MM.1S (cell line): Measurements from ENCODE around the gene VPS13C.

Experiments
- DNase-seq: peaks from one replicate; pipeline ENCODE4 v3.0.0-alpha.2; 2015
- H2AFZ ChIP-seq: fragments of 300-600 bp; sonication (generic); 2 replicates; pipeline ENCODE4 v1.6.0; 2016; ENCODE audit warnings: antibody characterized with exemption, low read length
- H3F3A ChIP-seq: fragments of 300-600 bp; sonication (generic); 2 replicates; pipeline ENCODE4 v1.6.1; 2016; ENCODE audit warnings: mild to moderate bottlenecking, antibody characterized with exemption, low read length, moderate library complexity, mixed read lengths; ENCODE audit not compliant: insufficient read depth
- H3K27ac ChIP-seq: fragments of 300-600 bp; sonication (generic); 2 replicates; pipeline ENCODE4 v1.5.1; 2016; ENCODE audit warnings: mild to moderate bottlenecking, low read length
- H3K27me3 ChIP-seq: fragments of 300-600 bp; sonication (generic); replicated peaks from 2 replicates; pipeline ENCODE4 v1.6.0; 2016; ENCODE audit warnings: low read length; ENCODE audit not compliant: insufficient read depth
- H3K36me3 ChIP-seq: fragments of 300-600 bp; sonication (generic); replicated peaks from 2 replicates; pipeline ENCODE4 v1.6.1; 2016; ENCODE audit warnings: mild to moderate bottlenecking, low read length, mixed read lengths; ENCODE audit not compliant: insufficient read depth
- H3K4me1 ChIP-seq: fragments of 300-600 bp; sonication (generic); 2 replicates; pipeline ENCODE4 v1.6.1; 2016; ENCODE audit warnings: low read length, mixed read lengths
- H3K4me2 ChIP-seq: fragments of 300-600 bp; sonication (generic); 2 replicates; pipeline ENCODE4 v1.6.0; 2016; ENCODE audit warnings: low read depth, low read length
- H3K4me3 ChIP-seq: fragments of 300-600 bp; sonication (generic); 2 replicates; pipeline ENCODE4 v1.5.1; 2016; ENCODE audit warnings: low read length, mixed read lengths
- H3K79me2 ChIP-seq: fragments of 300-600 bp; sonication (generic); 2 replicates; pipeline ENCODE4 v1.6.1; 2016; ENCODE audit warnings: mixed run types, low read length, mixed read lengths
- H3K9ac ChIP-seq: fragments of 300-600 bp; sonication (generic); 2 replicates; pipeline ENCODE4 v1.6.1; 2016; ENCODE audit warnings: low read length, mixed read lengths
- H3K9me2 ChIP-seq: fragments of 300-600 bp; sonication (generic); replicated peaks from 2 replicates; pipeline ENCODE4 v1.6.1; 2016; ENCODE audit warnings: mild to moderate bottlenecking, low read length, mixed read lengths; ENCODE audit not compliant: insufficient read depth
- H3K9me3 ChIP-seq: fragments of 300-600 bp; sonication (generic); replicated peaks from 2 replicates; pipeline ENCODE4 v1.6.1; 2016; ENCODE audit warnings: mild to moderate bottlenecking, low read length, mixed read lengths; ENCODE audit not compliant: insufficient read depth
- H4K20me1 ChIP-seq: fragments of 300-600 bp; sonication (generic); 2 replicates; pipeline ENCODE4 v1.6.1; 2016; ENCODE audit warnings: mild to moderate bottlenecking, low read length, moderate library complexity, mixed read lengths; ENCODE audit not compliant: insufficient read depth
- EZH2 ChIP-seq: fragments of 300-600 bp; sonication (generic); optimal IDR thresholded peaks from 2 replicates; pipeline ENCODE3; 2017; ENCODE audit warnings: low read depth, mild to moderate bottlenecking, antibody characterized with exemption, low read length, mixed read lengths
- EZH2phosphoT487 ChIP-seq: fragments of 300-600 bp; sonication (generic); IDR thresholded peaks from 2 replicates; pipeline ENCODE4 v1.6.1; 2018; ENCODE audit warnings: antibody characterized with exemption, low read length
- TF ChIP-seq, protein P1 (sequence below): fragments of 300-600 bp; sonication (generic); IDR thresholded peaks from 2 replicates; pipeline ENCODE4 v1.5.1; 2016; ENCODE audit warnings: antibody characterized with exemption, low read length, mixed read lengths

The VPS13C gene

DNA sequence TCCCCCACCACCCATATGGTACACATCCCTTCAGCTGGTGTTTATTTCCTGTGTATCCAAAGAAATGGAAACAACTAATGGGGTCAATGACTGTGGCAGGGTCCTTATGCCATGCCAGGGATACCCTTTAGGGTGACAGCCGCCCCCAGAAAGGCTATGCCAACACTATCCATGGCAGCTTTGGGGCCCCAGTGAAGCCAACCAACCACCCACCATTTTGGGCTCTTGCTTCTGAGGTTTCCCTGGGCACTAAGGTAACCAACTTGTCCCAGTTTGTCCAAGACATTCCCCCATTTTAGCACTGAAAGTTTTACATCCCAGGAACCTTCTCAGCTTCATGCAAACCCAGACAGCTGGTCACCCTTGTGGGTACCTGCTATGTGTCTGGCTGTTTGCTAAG, 233.1 kb downstream of the VPS13C start:
- H3K9ac ChIP-seq, result no peak overlapping the region
- no peaks in the 10 kb centered on the region for H3K79me2 ChIP-seq
- H3K36me3 ChIP-seq, result no peaks in the 10 kb centered on the region
- no peaks in the 10 kb centered on the region for H3F3A ChIP-seq
- no peak overlapping the region for H3K4me2 ChIP-seq
- H3K27ac ChIP-seq, result no peak overlapping the region
- H3K9me3 ChIP-seq, result no peaks in the 10 kb centered on the region
- no peak overlapping the region for H2AFZ ChIP-seq
- DNase-seq, result no peak
- H4K20me1 ChIP-seq, result no peaks in the 10 kb centered on the region
- H3K4me1 ChIP-seq, result no peaks in the 10 kb centered on the region
- H3K4me3 ChIP-seq, result no peak overlapping the region
- no peaks in the 10 kb centered on the region for H3K9me2 ChIP-seq
- no peak for TF ChIP-seq EZH2phosphoT487
- no peaks in the 10 kb centered on the region for H3K27me3 ChIP-seq

DNA sequence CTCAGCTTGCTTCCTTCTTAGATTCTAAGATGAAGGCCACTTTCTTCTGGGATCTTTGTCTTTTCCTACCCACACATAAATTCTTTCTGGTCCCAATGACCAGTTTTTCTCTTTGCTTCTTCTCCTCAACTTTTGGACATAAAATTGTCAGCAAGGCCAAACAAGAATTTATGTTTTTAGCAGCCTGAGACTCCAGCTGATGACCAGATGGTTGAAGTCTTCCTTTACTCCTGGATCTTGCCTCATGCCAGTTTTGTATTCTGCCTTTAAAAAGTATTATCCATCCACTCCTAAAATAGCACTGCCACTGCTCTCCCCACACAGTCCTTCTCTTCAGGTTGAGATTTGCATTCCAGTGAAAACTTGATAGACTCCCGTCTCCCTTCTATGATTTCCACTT, 236.0 kb downstream of the VPS13C start:
- TF ChIP-seq, protein P1, sequence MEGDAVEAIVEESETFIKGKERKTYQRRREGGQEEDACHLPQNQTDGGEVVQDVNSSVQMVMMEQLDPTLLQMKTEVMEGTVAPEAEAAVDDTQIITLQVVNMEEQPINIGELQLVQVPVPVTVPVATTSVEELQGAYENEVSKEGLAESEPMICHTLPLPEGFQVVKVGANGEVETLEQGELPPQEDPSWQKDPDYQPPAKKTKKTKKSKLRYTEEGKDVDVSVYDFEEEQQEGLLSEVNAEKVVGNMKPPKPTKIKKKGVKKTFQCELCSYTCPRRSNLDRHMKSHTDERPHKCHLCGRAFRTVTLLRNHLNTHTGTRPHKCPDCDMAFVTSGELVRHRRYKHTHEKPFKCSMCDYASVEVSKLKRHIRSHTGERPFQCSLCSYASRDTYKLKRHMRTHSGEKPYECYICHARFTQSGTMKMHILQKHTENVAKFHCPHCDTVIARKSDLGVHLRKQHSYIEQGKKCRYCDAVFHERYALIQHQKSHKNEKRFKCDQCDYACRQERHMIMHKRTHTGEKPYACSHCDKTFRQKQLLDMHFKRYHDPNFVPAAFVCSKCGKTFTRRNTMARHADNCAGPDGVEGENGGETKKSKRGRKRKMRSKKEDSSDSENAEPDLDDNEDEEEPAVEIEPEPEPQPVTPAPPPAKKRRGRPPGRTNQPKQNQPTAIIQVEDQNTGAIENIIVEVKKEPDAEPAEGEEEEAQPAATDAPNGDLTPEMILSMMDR, result no peak
- no peak for TF ChIP-seq EZH2
- no peak for TF ChIP-seq EZH2phosphoT487
- H3K36me3 ChIP-seq, result no peaks in the 10 kb centered on the region

DNA sequence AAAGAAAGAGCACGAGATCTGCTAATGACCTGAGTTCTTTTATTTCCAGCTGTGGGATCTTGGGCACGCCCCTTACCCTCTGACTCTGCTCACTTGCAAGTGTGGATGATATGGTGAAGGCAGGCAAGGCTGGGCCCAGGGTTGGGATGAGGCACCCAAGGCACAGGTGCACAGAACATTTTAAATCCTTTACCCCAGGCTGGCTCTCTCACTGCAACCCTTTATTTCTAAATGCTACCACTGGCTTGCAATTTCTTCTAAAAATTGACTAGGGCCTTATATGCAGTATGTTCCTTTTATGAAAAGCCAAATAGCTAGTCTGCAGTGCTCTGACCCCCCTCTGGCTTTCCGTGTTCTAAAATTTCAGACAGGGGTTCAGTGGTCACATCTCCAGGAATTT, 237.7 kb downstream of the VPS13C start:
- TF ChIP-seq, protein P1, result no peak
- TF ChIP-seq EZH2phosphoT487, result no peak
- no peak for TF ChIP-seq EZH2
- Histone ChIP-seq H3F3A (no peaks in the 10 kb centered on the region), H3K27ac (no peak overlapping the region), H2AFZ (no peak overlapping the region), H3K36me3 (no peaks in the 10 kb centered on the region), H3K9me3 (no peaks in the 10 kb centered on the region), H3K79me2 (no peaks in the 10 kb centered on the region), H4K20me1 (no peaks in the 10 kb centered on the region), H3K27me3 (no peaks in the 10 kb centered on the region), H3K4me1 (no peaks in the 10 kb centered on the region), H3K9ac (no peak overlapping the region), H3K4me3 (no peak overlapping the region), H3K4me2 (no peak overlapping the region), H3K9me2 (no peaks in the 10 kb centered on the region)
- DNase-seq, result no peak

More for the DNA sequence above, 236.0 kb downstream of the VPS13C start:
- Histone ChIP-seq H3K9ac (no peak overlapping the region), H4K20me1 (no peaks in the 10 kb centered on the region), H3K4me2 (no peak overlapping the region), H3K27me3 (no peaks in the 10 kb centered on the region), H3K9me2 (no peaks in the 10 kb centered on the region), H3F3A (no peaks in the 10 kb centered on the region), H3K79me2 (no peaks in the 10 kb centered on the region), H3K4me1 (no peaks in the 10 kb centered on the region), H3K27ac (no peak overlapping the region), H3K9me3 (no peaks in the 10 kb centered on the region), H3K4me3 (no peak overlapping the region), H2AFZ (no peak overlapping the region)
- DNase-seq, result no peak

DNA sequence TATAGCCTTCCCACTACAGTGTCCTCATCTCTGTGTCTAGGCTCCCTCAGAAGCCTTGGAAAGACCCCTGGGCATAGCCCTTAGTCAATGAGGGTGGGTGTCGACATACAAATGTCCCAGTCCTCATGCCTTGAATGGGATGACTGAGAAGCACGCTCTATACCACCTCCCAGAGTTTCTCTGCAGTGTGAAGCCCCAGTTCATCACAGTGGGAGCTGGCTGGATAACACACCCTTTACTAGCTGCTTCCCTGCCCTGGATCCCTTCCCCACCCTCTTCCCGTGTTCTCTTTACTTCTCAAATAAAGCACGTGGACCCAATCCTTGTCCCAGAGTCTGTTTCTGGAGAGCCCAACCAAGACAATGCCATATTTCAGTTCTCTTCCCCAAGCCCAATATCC, 239.3 kb downstream of the VPS13C start:
- H3K9me2 ChIP-seq, result no peaks in the 10 kb centered on the region
- no peaks in the 10 kb centered on the region for H3K36me3 ChIP-seq
- no peak overlapping the region for H3K27ac ChIP-seq
- H3K4me2 ChIP-seq, result no peak overlapping the region
- no peaks in the 10 kb centered on the region for H3K4me1 ChIP-seq
- no peaks in the 10 kb centered on the region for H4K20me1 ChIP-seq
- no peaks in the 10 kb centered on the region for H3K27me3 ChIP-seq
- TF ChIP-seq EZH2phosphoT487 (no peak), EZH2 (no peak)
- H3F3A ChIP-seq, result no peaks in the 10 kb centered on the region
- H3K4me3 ChIP-seq, result no peak overlapping the region
- H3K79me2 ChIP-seq, result no peaks in the 10 kb centered on the region
- H2AFZ ChIP-seq, result no peak overlapping the region
- DNase-seq, result no peak
- H3K9me3 ChIP-seq, result no peaks in the 10 kb centered on the region
- no peak overlapping the region for H3K9ac ChIP-seq
